ENCODE results near the gene HLF.

DNA sequence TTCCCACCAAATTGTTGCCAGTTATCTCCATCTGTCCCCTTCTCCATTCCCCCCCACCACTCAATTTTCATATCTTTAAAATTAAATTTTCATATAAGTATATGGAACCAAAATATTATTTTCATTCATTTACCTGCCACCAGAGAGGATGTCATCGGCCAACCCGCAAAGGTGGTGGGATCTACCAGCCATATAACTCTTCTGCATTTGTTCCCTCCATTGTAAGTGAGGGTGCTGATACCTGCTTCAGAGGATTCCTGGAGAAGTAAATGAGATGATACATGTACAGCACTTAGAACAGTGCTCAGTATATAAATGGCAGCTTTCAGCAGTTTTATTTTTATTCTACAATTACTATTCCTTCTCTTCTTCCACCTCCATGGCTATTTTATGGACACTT, 15.0 kb downstream of the HLF start:
- TF ChIP-seq EZH2 (IDR thresholded peaks at IDR 0.05; ENCODE audit: insufficient read depth, poor library complexity, severe bottlenecking) (no peak), EZH2phosphoT487 (IDR thresholded peaks at IDR 0.05; ENCODE audit: insufficient read depth, low read depth) (no peak)

Measured in GM23248 (cell line).